Measurements from ENCODE around the gene CBR3.

DNA sequence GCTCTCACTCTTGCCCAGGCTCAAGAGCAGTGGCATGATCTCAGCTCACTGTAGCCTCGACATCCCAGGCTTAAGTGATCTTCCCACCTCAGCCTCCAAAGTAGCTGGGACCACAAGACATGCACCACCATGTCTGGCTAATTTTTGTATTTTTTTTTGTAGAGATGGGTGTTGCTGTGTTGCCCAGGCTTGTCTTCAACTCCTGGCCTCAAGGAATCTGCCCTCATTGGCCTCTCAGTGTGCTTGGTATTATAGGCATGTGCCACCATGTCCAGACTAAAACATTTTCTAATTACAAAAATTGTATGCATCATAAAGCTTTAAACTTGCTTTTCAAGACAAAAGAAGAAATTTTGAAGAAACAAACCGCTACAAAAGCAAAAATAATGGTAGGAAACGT, 44.9 kb upstream of the CBR3 start:
- TF ChIP-seq EZH2 (IDR thresholded peaks at IDR 0.05; ENCODE audit: borderline replicate concordance, low read depth, low read length, severe bottlenecking), result no peak
- TF ChIP-seq, protein P1, sequence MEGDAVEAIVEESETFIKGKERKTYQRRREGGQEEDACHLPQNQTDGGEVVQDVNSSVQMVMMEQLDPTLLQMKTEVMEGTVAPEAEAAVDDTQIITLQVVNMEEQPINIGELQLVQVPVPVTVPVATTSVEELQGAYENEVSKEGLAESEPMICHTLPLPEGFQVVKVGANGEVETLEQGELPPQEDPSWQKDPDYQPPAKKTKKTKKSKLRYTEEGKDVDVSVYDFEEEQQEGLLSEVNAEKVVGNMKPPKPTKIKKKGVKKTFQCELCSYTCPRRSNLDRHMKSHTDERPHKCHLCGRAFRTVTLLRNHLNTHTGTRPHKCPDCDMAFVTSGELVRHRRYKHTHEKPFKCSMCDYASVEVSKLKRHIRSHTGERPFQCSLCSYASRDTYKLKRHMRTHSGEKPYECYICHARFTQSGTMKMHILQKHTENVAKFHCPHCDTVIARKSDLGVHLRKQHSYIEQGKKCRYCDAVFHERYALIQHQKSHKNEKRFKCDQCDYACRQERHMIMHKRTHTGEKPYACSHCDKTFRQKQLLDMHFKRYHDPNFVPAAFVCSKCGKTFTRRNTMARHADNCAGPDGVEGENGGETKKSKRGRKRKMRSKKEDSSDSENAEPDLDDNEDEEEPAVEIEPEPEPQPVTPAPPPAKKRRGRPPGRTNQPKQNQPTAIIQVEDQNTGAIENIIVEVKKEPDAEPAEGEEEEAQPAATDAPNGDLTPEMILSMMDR (IDR thresholded peaks at IDR 0.05; ENCODE audit: borderline replicate concordance, extremely low read depth, low read length, poor library complexity, severe bottlenecking), result no peak
